Hair follicle dermal papilla cell (primary cell): ENCODE measurements around the gene TERB2. TPM values are rescaled to one million over a fixed set of nuclear protein-coding genes. Genes with fewer than 3 reads are reported as not detected.

Experiments used
- small RNA-seq: library from RNA; depleted of rRNA; stranded (forward); fragments of <200 nt; gene quantifications from one replicate; pipeline ENCODE3, GENCODE V24; 2012
- total RNA-seq: library from RNA; depleted of rRNA; stranded (reverse); fragments of >200 nt; gene quantifications from 2 replicates; pipeline ENCODE4 v1.2.3, GENCODE V29; 2012

TERB2 gene, protein sequence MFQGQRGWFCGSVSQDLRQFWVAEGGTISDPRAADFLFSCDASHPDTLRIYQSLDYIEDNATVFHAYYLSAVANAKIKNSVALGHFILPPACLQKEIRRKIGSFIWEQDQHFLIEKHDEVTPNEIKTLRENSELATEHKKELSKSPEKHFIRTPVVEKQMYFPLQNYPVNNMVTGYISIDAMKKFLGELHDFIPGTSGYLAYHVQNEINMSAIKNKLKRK
- total RNA-seq = not detected in 2 replicates

DNA sequence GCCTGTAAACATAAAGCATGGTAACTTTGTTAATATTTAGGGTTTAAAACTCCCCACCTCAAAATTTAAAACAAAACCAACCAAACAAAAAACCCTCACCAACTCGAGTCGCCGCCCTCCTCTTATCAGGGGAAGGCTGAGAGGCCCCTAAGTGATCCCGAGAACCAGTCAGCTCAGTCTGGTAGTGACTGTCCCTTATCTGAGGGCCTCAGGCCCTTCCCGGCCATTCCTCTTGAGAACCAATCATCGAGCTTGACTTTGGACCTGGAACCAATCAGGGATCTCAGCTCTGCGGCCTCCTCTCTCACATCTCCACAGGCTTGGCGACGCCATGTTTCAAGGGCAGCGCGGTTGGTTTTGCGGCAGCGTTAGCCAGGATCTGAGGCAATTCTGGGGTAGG lies at the start of gene TERB2:
TSS of gene TERB2 (plus strand) at position 300 of the 400 bp plus-strand sequence. CDS start at position 332, 32 bp downstream.

DNA sequence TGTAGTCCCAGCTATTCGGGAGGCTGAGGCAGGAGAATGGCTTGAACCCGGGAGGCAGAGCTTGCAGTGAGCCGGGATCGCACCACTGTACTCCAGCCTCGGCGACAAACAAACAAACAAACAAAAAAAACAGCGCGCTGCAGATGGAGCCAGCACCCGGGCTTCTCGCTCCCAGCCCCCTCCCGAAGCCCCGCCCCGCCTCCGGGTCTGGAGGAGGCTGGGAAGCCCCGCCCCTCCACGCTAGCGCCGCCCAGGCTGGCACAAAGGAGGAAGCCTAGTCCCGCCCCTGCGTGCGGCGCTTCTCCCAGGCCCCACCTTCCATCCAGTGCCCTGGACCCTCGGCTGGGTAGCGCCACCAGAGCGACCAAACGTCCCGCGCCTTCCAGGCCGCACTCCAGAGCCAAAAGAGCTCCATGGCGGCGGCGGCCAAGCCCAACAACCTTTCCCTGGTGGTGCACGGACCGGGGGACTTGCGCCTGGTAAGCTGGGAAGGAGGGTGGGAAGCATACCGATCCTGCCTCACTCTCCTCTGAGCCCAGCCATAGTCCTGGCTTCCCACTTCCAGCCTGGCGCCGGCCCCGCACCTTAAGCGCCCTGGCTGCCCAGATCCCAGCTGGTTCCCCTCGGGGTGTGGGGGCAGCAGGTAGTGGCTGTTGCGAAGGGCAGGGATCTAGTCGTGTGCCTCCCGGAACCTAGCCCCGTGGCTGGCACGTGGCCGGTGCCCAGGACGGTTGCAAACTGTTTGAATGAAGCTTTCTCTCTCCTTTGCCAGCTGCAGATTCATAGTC lies 66.6 kb downstream of the TERB2 start, which contains the start of gene SORD:
TSS of gene SORD (plus strand) at position 325 of the 788 bp plus-strand sequence. CDS start at position 414, 89 bp downstream.

Small RNA genes within 50 kb of the gene (small RNA-seq; reads per million reads assigned to genes)
- gene RNU1-78P (not detected), gene RNU6-1108P (not detected), gene RNU6-1332P (not detected), gene RNU6-966P (not detected)

Other genes with a start within 250 kb of the TERB2 start
- gene PATL2, start 245.4 kb upstream of the TERB2 start, total RNA-seq = 0.61 and 0.81 TPM in 2 replicates
- gene B2M, start 245.2 kb upstream of the TERB2 start, total RNA-seq = 2,417 and 2,644 TPM in 2 replicates
- 15.3 and 18.0 TPM in 2 replicates for gene TRIM69, start 220.2 kb upstream of the TERB2 start, total RNA-seq
- gene SORD, start 66.5 kb downstream of the TERB2 start, total RNA-seq = 20.4 and 20.5 TPM in 2 replicates
- under 0.01 and 0.12 TPM in 2 replicates for gene DUOX2, start 157.5 kb downstream of the TERB2 start, total RNA-seq
- gene DUOXA2, start 157.6 kb downstream of the TERB2 start, total RNA-seq = not detected in 2 replicates
- 0.49 and 0.97 TPM in 2 replicates for gene DUOXA1, start 173.2 kb downstream of the TERB2 start, total RNA-seq
- gene DUOX1, start 173.3 kb downstream of the TERB2 start, total RNA-seq = 0.85 and 1.5 TPM in 2 replicates
- gene SHF, start 231.3 kb downstream of the TERB2 start, total RNA-seq = 7.8 and 8.4 TPM in 2 replicates